ENCODE measurements around the gene ATOSB.

ATOSB gene

DNA sequence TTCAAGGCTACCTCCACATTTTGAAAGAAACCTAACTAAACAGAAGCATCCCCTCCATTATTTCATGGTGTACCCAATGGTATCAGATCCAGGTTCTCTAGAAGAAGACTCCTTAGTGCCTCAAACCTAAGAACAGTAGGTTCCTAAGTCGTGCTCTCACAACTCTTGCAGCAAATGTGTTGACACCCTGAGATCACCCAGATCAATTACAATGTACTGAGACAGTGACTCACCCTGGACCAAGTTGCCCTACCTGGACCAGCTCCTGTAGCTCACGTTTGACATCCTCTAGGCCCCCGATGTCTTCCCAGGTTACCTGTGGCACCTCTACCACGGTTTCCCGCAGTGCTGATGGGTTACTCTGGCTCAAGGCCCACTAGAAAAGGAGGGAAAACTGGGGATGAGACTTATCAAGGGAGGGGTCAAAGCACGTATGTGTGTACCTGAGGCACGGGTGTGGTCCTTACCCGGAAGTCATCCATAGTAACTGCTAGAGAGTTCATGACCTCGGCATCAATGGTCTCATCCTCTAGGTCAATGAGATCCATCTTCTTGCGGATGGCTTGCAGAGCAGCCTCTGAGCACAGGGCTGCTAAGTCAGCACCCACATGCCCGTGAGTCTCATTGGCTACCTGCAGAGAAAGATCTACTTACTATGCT is 55.0 kb downstream of the ATOSB start:
- no peak for TF ChIP-seq ZNF274 (IDR thresholded peaks at IDR 0.05; ENCODE audit: low read depth, low read length)
- no peak overlapping the region for H3K4me3 ChIP-seq (ENCODE audit: low read length)

- no peak overlapping the region for H3K4me3 ChIP-seq (ENCODE audit: low read length)
- TF ChIP-seq ZNF274 (IDR thresholded peaks at IDR 0.05; ENCODE audit: low read depth, low read length) = no peak
Measured at GRCh38 chr9:35059438-35059837, 56.2 kb downstream of the ATOSB start.

GRCh38 chr9:35057271-35057620 is 58.4 kb downstream of the ATOSB start:
- H3K4me3 ChIP-seq (ENCODE audit: low read length) = no peak overlapping the region
- no peak for TF ChIP-seq ZNF274 (IDR thresholded peaks at IDR 0.05; ENCODE audit: low read depth, low read length)

DNA sequence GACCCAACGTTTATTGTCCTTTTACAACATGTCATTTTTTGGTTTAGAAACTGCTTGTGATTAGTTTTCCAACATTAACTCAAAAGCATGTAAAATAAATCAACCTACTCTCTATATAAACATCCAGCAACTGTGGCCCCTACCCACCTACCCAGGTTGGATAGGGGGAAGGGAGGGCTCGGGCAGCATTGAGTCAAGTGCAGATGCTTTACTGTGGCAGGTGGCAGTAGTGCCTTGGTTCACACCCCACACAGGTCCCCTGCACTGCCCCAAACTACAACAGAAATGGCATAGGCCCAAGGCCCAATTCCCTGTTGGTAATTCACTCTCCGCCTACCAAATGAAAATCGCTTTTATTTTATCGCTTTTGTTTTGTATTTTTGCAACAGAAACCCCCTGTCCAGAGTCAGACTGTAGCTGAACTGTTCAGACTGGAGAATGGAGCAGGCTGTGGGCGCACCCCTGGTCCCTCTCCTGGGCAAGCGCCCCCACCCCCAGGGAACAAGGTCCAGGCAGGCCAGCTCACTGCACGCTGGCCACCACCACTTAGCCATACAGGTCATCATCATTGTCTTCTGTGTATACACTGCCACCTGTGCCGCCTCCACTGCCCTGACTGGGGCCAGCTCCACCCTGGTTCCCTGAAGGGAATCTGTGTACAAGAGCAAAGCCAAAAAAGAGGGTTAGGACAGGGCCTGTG is 58.9 kb downstream of the ATOSB start:
- TF ChIP-seq ZNF274 (IDR thresholded peaks at IDR 0.05; ENCODE audit: low read depth, low read length) = no peak
- no peak overlapping the region for H3K4me3 ChIP-seq (ENCODE audit: low read length)

GRCh38 chr9:35054871-35055644 is 60.6 kb downstream of the ATOSB start:
- no peak for TF ChIP-seq ZNF274 (IDR thresholded peaks at IDR 0.05; ENCODE audit: low read depth, low read length)
- no peak overlapping the region for H3K4me3 ChIP-seq (ENCODE audit: low read length)

DNA sequence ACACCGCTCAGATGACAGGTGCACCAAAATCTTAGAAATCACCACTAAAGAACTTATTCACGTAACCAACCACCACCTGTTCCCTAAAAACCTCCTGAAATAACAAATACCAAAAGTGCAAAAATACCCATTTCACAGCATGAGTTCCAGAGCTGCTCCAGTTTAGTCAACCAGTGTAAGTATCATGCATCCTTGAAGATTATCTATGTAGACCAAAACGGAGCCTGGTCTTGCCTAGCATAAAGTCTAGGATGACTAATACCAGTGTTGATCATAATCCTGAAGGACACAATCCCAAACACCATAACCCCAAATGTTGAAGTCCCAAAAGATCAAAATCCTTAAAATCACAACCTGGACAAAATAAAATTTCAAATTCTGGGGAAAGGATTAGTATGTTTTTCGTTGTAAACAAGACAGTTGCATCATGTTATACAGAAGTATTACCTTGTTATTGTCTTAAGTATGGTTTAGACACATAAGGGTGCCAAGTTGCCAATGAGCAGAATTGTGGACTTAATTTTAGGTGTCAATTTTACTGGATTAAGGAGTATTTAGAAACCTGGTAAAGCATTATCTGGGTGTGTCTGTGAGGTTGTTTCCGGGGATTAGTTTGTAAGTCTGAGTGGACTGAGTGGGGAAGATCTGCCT is 61.4 kb downstream of the ATOSB start:
- TF ChIP-seq ZNF274 (IDR thresholded peaks at IDR 0.05; ENCODE audit: low read depth, low read length) = no peak
- H3K4me3 ChIP-seq (ENCODE audit: low read length) = no peak overlapping the region
